ENCODE data around the gene ANKRD53. TPM values are rescaled to one million over a fixed set of nuclear protein-coding genes. Genes with fewer than 3 reads are reported as not detected.
A peak's percentile ranks its signal among the peaks of the same experiment; 100 is the strongest.

ANKRD53 gene
- total and polyA plus RNA-seq, 9 of the 15 experiments (the other 6 are each of a cell fraction or from before 2014, with no cell fraction given), result 0.18 TPM; not detected in 8

DNA sequence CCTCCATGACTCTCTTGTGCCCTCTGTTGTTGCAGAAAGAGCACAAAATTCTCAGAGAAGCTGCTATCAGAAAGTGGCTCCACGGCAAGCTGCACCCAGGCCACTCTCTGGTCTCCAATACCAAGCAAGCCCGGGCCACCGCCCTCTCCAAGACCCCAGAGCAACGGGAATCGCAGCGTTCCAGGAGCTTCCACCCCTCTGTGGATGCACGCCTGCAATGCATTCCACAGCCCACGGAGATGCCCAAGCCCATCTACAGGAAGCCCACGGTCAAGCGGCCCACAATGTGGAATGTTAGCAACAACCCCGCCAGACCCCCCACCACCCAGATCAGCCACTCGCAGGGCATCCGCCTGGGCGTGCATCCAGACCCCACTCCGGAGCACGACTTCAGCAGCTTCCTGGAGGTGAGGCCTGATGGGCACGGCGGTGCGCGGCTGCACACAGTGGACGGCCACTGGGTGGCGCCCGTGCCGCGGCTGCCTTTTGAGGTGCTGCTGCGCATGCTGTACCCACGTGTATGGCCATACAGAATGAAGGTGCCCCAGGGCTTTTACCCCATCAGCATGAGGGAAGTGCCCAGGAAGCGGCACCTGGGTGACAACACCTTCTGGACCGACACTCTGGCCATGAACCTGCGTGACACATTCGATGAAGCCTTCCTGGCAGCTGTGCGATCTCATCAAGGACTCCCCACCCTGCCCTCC lies 6.3 kb downstream of the ANKRD53 start (continued):
- no peak for TF ChIP-seq MYBL2 (IDR thresholded peaks at IDR 0.05; ENCODE audit: low read depth)
- TF ChIP-seq MYBL2 (CRISPR knock-in tag; IDR thresholded peaks at IDR 0.05; ENCODE audit: borderline replicate concordance), result no peak
- TF ChIP-seq, protein P1, sequence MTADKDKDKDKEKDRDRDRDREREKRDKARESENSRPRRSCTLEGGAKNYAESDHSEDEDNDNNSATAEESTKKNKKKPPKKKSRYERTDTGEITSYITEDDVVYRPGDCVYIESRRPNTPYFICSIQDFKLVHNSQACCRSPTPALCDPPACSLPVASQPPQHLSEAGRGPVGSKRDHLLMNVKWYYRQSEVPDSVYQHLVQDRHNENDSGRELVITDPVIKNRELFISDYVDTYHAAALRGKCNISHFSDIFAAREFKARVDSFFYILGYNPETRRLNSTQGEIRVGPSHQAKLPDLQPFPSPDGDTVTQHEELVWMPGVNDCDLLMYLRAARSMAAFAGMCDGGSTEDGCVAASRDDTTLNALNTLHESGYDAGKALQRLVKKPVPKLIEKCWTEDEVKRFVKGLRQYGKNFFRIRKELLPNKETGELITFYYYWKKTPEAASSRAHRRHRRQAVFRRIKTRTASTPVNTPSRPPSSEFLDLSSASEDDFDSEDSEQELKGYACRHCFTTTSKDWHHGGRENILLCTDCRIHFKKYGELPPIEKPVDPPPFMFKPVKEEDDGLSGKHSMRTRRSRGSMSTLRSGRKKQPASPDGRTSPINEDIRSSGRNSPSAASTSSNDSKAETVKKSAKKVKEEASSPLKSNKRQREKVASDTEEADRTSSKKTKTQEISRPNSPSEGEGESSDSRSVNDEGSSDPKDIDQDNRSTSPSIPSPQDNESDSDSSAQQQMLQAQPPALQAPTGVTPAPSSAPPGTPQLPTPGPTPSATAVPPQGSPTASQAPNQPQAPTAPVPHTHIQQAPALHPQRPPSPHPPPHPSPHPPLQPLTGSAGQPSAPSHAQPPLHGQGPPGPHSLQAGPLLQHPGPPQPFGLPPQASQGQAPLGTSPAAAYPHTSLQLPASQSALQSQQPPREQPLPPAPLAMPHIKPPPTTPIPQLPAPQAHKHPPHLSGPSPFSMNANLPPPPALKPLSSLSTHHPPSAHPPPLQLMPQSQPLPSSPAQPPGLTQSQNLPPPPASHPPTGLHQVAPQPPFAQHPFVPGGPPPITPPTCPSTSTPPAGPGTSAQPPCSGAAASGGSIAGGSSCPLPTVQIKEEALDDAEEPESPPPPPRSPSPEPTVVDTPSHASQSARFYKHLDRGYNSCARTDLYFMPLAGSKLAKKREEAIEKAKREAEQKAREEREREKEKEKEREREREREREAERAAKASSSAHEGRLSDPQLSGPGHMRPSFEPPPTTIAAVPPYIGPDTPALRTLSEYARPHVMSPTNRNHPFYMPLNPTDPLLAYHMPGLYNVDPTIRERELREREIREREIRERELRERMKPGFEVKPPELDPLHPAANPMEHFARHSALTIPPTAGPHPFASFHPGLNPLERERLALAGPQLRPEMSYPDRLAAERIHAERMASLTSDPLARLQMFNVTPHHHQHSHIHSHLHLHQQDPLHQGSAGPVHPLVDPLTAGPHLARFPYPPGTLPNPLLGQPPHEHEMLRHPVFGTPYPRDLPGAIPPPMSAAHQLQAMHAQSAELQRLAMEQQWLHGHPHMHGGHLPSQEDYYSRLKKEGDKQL (CRISPR knock-in tag; IDR thresholded peaks at IDR 0.05; ENCODE audit: borderline replicate concordance), result no peak
- no peak for TF ChIP-seq MBD2 (IDR thresholded peaks at IDR 0.05; ENCODE audit: borderline replicate concordance, low read depth)
- no peak for TF ChIP-seq ZNF274 (IDR thresholded peaks at IDR 0.05; ENCODE audit: borderline replicate concordance, low read depth, low read length)
- TF ChIP-seq GATAD2A (IDR thresholded peaks at IDR 0.05), result no peak
- TF ChIP-seq PTTG1 (tag; IDR thresholded peaks at IDR 0.05; ENCODE audit: low read depth), result no peak
- peak; percentile 68 for TF ChIP-seq MYC (IDR thresholded peaks at IDR 0.05; ENCODE audit: low read depth, low read length)
- no peak for TF ChIP-seq MYC (CRISPR knock-in tag; IDR thresholded peaks at IDR 0.05; ENCODE audit: borderline replicate concordance, low read depth)
- TF ChIP-seq, protein P2, sequence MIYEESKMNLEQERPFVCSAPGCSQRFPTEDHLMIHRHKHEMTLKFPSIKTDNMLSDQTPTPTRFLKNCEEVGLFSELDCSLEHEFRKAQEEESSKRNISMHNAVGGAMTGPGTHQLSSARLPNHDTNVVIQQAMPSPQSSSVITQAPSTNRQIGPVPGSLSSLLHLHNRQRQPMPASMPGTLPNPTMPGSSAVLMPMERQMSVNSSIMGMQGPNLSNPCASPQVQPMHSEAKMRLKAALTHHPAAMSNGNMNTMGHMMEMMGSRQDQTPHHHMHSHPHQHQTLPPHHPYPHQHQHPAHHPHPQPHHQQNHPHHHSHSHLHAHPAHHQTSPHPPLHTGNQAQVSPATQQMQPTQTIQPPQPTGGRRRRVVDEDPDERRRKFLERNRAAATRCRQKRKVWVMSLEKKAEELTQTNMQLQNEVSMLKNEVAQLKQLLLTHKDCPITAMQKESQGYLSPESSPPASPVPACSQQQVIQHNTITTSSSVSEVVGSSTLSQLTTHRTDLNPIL (CRISPR knock-in tag; IDR thresholded peaks at IDR 0.05), result no peak
- TF ChIP-seq PYGO2 (tag; IDR thresholded peaks at IDR 0.05), result no peak
- TF ChIP-seq SMC3 (conservative IDR thresholded peaks at IDR 0.05; ENCODE audit: insufficient read depth, low read depth, low read length), result peak; percentile 39; the same call in 1 of the 2 replicates
- TF ChIP-seq, protein P3, sequence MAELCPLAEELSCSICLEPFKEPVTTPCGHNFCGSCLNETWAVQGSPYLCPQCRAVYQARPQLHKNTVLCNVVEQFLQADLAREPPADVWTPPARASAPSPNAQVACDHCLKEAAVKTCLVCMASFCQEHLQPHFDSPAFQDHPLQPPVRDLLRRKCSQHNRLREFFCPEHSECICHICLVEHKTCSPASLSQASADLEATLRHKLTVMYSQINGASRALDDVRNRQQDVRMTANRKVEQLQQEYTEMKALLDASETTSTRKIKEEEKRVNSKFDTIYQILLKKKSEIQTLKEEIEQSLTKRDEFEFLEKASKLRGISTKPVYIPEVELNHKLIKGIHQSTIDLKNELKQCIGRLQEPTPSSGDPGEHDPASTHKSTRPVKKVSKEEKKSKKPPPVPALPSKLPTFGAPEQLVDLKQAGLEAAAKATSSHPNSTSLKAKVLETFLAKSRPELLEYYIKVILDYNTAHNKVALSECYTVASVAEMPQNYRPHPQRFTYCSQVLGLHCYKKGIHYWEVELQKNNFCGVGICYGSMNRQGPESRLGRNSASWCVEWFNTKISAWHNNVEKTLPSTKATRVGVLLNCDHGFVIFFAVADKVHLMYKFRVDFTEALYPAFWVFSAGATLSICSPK (IDR thresholded peaks at IDR 0.05; ENCODE audit: borderline replicate concordance), result no peak
- no peak for TF ChIP-seq SUPT5H (IDR thresholded peaks at IDR 0.05)
- TF ChIP-seq, protein P4, sequence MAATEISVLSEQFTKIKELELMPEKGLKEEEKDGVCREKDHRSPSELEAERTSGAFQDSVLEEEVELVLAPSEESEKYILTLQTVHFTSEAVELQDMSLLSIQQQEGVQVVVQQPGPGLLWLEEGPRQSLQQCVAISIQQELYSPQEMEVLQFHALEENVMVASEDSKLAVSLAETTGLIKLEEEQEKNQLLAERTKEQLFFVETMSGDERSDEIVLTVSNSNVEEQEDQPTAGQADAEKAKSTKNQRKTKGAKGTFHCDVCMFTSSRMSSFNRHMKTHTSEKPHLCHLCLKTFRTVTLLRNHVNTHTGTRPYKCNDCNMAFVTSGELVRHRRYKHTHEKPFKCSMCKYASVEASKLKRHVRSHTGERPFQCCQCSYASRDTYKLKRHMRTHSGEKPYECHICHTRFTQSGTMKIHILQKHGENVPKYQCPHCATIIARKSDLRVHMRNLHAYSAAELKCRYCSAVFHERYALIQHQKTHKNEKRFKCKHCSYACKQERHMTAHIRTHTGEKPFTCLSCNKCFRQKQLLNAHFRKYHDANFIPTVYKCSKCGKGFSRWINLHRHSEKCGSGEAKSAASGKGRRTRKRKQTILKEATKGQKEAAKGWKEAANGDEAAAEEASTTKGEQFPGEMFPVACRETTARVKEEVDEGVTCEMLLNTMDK (IDR thresholded peaks at IDR 0.05; ENCODE audit: borderline replicate concordance, insufficient read depth, low read depth, low read length, poor library complexity, severe bottlenecking), result peak; percentile 63
- TF ChIP-seq POLR2G (IDR thresholded peaks at IDR 0.05; ENCODE audit: low read depth, low read length), result peak; percentile 65
- TF ChIP-seq ZNF146 (CRISPR knock-in tag; IDR thresholded peaks at IDR 0.05; ENCODE audit: unreplicated experiment), result no peak

All from K562 (cell line).